GM18508 (cell line): ENCODE data around the gene P4HB.

Experiments used
- ATAC-seq: cut with Tn5 transposase; IDR thresholded peaks from one replicate; pipeline ENCODE4 v1.9.1; 2021; ENCODE audit warnings: moderate number of reproducible peaks; ENCODE audit not compliant: insufficient read depth, unreplicated experiment

The P4HB gene

GRCh38 chr17:81814748-81815645 lies 45.3 kb downstream of the P4HB start:
- no peak for ATAC-seq

DNA sequence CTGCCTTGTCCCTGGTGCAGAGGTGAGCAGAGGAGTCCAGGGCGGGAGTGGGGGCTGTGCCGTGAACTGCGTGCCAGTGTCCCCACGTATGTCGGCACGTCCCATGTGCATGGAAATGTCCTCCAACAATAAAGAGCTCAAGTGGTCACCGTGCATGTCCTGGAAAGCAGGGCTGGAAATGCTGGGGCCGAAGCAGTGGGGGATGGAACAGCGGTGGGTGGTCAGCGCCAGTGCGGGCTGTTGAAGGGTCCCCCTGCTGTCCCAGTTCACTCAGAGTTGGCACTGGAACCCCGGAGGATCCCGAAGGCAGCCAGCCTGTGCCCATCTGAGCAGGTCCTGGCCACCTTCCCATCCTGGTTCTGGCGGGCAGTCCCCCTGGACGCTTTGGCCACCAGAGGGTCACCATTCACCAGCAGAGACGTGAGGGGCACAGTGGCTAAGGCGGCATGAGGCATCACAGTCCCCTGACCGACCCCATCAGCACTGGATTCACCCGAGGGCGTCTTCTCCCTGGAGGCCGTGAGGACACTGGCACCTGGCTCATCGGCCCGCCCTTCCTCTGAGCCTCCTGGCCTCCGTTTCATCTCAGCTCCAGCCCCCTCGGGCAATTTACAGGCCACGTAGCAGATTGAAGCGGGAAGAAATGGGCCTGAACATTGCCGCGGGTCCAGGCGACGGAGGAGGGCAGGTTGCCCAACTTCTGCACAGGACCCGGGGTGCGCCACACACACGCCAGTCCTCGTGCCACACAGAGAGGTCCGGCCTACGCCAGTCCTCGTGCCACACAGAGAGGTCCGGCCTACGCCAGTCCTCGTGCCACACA lies 46.3 kb downstream of the P4HB start:
- ATAC-seq, result no peak

GRCh38 chr17:81813371-81813684 lies 47.0 kb downstream of the P4HB start:
- ATAC-seq, result no peak

GRCh38 chr17:81812571-81813370 lies 47.6 kb downstream of the P4HB start:
- no peak for ATAC-seq

DNA sequence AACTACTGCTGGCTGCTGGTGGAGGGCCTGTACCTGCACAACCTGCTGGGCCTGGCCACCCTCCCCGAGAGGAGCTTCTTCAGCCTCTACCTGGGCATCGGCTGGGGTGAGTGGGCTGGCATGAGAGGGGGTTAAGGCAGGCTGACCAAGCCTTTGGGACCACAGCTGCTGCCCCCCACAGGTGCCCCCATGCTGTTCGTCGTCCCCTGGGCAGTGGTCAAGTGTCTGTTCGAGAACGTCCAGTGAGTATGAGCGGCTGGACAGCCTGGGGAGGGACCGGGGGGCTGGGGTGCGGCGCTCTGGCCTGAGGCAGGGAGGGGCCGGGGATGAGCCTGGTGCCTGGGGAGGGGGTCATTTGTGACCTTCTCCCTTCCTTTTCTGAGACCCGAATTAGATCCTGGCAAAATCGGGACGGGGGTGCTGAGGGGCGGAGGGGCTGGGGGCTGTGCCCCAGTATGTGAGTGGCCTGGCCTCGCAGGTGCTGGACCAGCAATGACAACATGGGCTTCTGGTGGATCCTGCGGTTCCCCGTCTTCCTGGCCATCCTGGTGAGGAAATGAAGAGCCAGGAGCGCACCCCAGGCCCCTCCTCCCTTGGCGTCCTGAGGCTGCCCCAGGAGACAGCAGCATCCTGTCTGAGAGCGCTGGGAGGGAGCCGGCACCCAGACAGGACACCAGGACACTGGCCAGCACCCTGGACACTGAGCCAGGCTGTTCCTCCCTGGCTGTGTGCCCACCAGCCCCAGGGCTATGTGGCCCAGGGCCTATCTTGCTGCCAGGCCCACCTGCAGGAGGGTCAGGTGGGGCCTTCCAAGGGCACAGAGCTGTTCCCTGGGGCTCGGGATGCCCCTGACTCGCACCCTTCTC lies 48.4 kb downstream of the P4HB start:
- no peak for ATAC-seq

DNA sequence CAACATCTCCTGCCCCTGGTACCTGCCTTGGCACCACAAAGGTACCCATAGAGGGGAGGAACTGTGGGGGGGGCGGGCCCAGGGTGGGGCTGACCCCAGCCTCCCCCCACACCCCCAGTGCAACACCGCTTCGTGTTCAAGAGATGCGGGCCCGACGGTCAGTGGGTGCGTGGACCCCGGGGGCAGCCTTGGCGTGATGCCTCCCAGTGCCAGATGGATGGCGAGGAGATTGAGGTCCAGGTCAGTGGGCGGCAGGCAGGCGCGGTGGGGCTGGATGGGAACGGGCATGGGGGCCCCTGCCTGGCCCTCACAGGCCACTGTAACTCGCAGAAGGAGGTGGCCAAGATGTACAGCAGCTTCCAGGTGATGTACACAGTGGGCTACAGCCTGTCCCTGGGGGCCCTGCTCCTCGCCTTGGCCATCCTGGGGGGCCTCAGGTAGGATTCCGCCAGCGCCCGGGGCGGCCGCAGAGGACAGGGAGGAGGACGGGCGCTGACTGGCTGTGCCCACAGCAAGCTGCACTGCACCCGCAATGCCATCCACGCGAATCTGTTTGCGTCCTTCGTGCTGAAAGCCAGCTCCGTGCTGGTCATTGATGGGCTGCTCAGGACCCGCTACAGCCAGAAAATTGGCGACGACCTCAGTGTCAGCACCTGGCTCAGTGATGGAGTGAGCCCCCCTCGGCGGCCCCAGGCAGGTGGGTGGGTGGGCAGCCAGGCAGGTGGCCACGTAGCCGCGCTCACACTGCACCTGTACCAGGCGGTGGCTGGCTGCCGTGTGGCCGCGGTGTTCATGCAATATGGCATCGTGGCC lies 49.2 kb downstream of the P4HB start:
- ATAC-seq, result no peak

DNA sequence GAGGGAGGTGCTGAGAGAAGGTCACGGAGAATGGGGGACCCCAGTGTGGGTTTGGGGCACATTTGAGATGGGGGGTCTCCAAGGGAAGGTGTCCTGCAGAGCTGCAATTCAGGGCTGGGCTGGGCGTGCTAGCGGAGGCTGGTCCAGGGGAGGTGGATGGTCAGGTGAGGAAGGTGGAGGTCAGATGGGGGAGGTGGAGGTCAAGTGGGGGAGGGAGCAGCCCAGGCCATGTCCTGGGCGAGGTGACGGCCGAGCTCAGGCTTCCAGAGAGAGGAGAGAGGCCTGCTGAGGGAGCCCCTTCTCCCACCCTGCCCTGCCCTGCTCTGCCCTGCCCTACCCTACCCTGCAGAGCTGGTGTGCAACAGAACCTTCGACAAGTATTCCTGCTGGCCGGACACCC lies 49.9 kb downstream of the P4HB start:
- ATAC-seq, result no peak

GRCh38 chr17:81809556-81809998 lies 50.8 kb downstream of the P4HB start:
- no peak for ATAC-seq

- no peak for ATAC-seq
Observed at GRCh38 chr17:81808778-81809555, 51.4 kb downstream of the P4HB start.

- no peak for ATAC-seq
Observed at GRCh38 chr17:81807839-81808238, 52.5 kb downstream of the P4HB start.

DNA sequence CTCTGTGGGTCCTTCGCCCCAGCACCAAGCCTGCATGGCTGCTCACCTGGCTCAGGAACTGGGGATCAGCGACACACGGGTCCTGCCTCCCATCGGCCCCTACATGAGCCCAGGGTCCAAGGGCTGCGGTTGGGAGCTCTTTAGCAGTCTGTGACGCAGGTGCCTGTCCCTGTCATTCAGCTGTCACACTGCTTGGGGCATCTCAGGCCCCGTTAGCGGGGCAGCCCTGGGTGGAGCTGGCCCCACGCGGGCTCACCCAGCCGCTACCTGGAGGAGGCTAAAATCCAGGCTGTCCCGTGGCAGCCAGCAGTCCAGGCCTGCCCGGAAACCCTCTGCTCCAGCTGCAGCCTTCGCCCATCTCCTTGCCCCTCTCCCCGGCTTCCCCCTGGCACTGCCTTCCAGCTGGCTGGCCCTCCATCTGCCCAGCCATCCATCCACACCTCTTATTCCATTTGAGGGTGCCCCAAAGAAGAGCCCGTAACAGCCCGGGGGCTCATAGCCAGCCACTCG lies 53.1 kb downstream of the P4HB start:
- ATAC-seq, result no peak

GRCh38 chr17:81806461-81807209 lies 53.7 kb downstream of the P4HB start:
- no peak for ATAC-seq

GRCh38 chr17:81805707-81806460 lies 54.5 kb downstream of the P4HB start:
- no peak for ATAC-seq

GRCh38 chr17:81804559-81805399 lies 55.6 kb downstream of the P4HB start:
- no peak for ATAC-seq

DNA sequence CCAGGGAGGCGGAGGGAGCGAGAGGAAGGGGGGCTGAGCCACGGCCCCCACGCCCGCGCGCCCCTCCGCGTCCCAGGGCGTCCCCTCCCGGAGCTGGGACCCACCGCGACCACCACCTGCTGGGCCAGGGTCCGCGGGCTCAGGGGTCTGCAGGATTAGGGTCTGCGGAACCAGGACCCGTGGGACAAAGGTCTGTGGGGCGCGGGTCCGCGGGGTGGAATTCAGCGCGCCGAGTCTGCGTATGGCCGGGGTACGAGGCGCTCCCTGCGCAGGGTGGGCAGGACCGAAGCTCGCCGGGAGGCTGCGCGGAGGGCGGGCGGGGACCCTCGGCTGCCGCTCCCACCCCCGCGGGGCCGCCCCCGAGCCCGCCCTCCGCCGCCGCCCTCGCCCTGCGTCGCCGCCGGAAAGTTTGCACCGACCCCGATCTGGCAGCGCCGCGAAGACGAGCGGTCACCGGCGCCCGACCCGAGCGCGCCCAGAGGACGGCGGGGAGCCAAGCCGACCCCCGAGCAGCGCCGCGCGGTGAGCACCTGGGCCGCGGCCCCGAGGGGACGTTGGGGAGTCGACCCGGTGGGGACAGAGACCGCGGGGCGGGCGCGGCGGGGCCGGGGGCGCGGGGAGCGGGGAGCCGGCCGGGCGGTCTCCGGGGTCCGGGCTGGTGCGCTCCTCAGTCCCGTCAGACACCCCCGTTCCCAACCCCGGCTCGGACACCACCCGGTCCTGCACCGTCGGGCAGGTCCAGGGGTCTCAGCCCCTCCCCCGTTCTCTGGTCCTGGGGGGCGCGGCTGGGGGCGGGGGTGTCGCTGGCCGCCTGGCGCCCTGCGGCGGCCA lies 56.4 kb downstream of the P4HB start, which contains the start of gene GCGR:
TSS of gene GCGR (plus strand) at position 423 of the 831 bp plus-strand sequence. CDS start 4,869 bp downstream, outside the sequence.
- no peak for ATAC-seq
